ENCODE measurements around the gene ATCAY.

ATCAY gene

GRCh38 chr19:3975637-3976087 lies 95.2 kb downstream of the ATCAY start:
- CTCF ChIA-PET, result interaction anchor here (1.2 kb wide), 2 partner anchors 8 to 12 kb away, joined by 3 to 5 read pairs; no protein-coding TSS in a partner anchor
- H3K4me3 ChIP-seq (ENCODE audit: low read depth, low read length), result no peak overlapping the region
- POLR2A ChIA-PET, result interaction anchor here (0.6 to 2.8 kb wide), 2 partner anchors 9 to 121 kb away, joined by 3 to 25 read pairs; partner anchors contain the start of gene EEF2
- TF ChIP-seq CTCF (IDR thresholded peaks at IDR 0.05; ENCODE audit: insufficient read depth, low read length, missing control alignments), result no peak
- DNase-seq (ENCODE audit: low read depth, low spot score), result no peak

GRCh38 chr19:3976495-3977241 lies 96.2 kb downstream of the ATCAY start:
- CTCF ChIA-PET, result no interaction called here
- no peak for TF ChIP-seq CTCF (IDR thresholded peaks at IDR 0.05; ENCODE audit: insufficient read depth, low read length, missing control alignments)
- no peak overlapping the region for H3K4me3 ChIP-seq (ENCODE audit: low read depth, low read length)
- no peak for DNase-seq (ENCODE audit: low read depth, low spot score)
- POLR2A ChIA-PET, result interaction anchor here (2.8 kb wide), 1 partner anchor 8 kb away, joined by 25 read pairs; the partner anchor contains the start of gene EEF2
